Kidney epithelial cell (primary cell): ENCODE results near the gene DNAAF8. TPM values are rescaled to one million over a fixed set of nuclear protein-coding genes. Genes with fewer than 3 reads are reported as not detected.

Source experiments
- DNase-seq: peaks from one replicate; pipeline ENCODE4 v3.0.0-alpha.2; 2010; ENCODE audit warnings: low read depth
- H3K27me3 ChIP-seq: 2 replicates; pipeline ENCODE4 v1.6.0; 2011; ENCODE audit warnings: low read length; ENCODE audit not compliant: control insufficient read depth, insufficient read depth
- H3K36me3 ChIP-seq: 2 replicates; pipeline ENCODE4 v1.5.1; 2011; ENCODE audit warnings: low read length; ENCODE audit not compliant: control insufficient read depth, insufficient read depth
- H3K4me3 ChIP-seq: 2 replicates; pipeline ENCODE4 v1.5.1; 2011; ENCODE audit warnings: low read depth, mild to moderate bottlenecking, control low read depth, low read length
- total RNA-seq: library from RNA; depleted of rRNA; stranded (reverse); fragments of >200 nt; gene quantifications from 2 replicates; pipeline ENCODE4 v1.2.3, GENCODE V29; 2015
- TF ChIP-seq, protein P1 (sequence below): IDR thresholded peaks from 2 replicates; pipeline ENCODE4 v1.5.1; 2011; ENCODE audit warnings: mild to moderate bottlenecking, moderate library complexity, low read length, control low read depth, inconsistent platforms; ENCODE audit not compliant: insufficient read depth, poor library complexity, severe bottlenecking

The DNAAF8 gene
- 0.62 and 1.8 TPM in 2 replicates for total RNA-seq

GRCh38 chr16:4734063-4734729 is at the start of gene DNAAF8, which contains the start of gene ANKS3:
Gene DNAAF8 (plus strand): TSS chr16:4734537. CDS start chr16:4736515, 1,978 bp downstream.
Gene ANKS3 (minus strand): TSS chr16:4734271. CDS start chr16:4730149, 4,122 bp downstream.
- H3K36me3 ChIP-seq: no peaks in the 10 kb centered on the region
- peak; percentile 88 for DNase-seq
- TF ChIP-seq, protein P1, sequence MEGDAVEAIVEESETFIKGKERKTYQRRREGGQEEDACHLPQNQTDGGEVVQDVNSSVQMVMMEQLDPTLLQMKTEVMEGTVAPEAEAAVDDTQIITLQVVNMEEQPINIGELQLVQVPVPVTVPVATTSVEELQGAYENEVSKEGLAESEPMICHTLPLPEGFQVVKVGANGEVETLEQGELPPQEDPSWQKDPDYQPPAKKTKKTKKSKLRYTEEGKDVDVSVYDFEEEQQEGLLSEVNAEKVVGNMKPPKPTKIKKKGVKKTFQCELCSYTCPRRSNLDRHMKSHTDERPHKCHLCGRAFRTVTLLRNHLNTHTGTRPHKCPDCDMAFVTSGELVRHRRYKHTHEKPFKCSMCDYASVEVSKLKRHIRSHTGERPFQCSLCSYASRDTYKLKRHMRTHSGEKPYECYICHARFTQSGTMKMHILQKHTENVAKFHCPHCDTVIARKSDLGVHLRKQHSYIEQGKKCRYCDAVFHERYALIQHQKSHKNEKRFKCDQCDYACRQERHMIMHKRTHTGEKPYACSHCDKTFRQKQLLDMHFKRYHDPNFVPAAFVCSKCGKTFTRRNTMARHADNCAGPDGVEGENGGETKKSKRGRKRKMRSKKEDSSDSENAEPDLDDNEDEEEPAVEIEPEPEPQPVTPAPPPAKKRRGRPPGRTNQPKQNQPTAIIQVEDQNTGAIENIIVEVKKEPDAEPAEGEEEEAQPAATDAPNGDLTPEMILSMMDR: no peak
- H3K27me3 ChIP-seq: no peaks in the 10 kb centered on the region
- H3K4me3 ChIP-seq: peak within 1 kb of the TSS; percentile 99

- no peaks in the 10 kb centered on the region for H3K27me3 ChIP-seq
- peaks cover 9% of the 10 kb centered on the region for H3K36me3 ChIP-seq
- TF ChIP-seq, protein P1: no peak
- DNase-seq: no peak
- H3K4me3 ChIP-seq: no peak overlapping the region
These were observed 49.6 kb upstream of the DNAAF8 start for GRCh38 chr16:4684763-4685162.

GRCh38 chr16:4685292-4685691 is 49.0 kb upstream of the DNAAF8 start:
- no peak overlapping the region for H3K4me3 ChIP-seq
- no peak for DNase-seq
- TF ChIP-seq, protein P1: no peak
- no peaks in the 10 kb centered on the region for H3K27me3 ChIP-seq
- H3K36me3 ChIP-seq: peaks cover 9% of the 10 kb centered on the region

GRCh38 chr16:4685776-4686496 is 48.4 kb upstream of the DNAAF8 start:
- DNase-seq: no peak
- Histone ChIP-seq H3K4me3 (no peak overlapping the region), H3K36me3 (peaks cover 11% of the 10 kb centered on the region), H3K27me3 (no peaks in the 10 kb centered on the region)
- TF ChIP-seq, protein P1: no peak

- peaks cover 9% of the 10 kb centered on the region for H3K36me3 ChIP-seq
These were observed 47.7 kb upstream of the DNAAF8 start for GRCh38 chr16:4686497-4687210.

More at GRCh38 chr16:4686497-4687210, 47.7 kb upstream of the DNAAF8 start:
- no peak for DNase-seq
- TF ChIP-seq, protein P1: no peak
- H3K27me3 ChIP-seq: no peaks in the 10 kb centered on the region
- H3K4me3 ChIP-seq: no peak overlapping the region
